Forelimb muscle (tissue), 1 donor: ENCODE measurements around the gene MAPK12. TPM values are rescaled to one million over a fixed set of nuclear protein-coding genes. Genes with fewer than 3 reads are reported as not detected.

Experiments used
- DNase-seq: peaks from one replicate; pipeline ENCODE4 v3.0.0-alpha.2; 2013; ENCODE audit warnings: low read depth
- polyA plus RNA-seq: library from polyadenylated mRNA; unstranded; fragments of 120-200 nt; gene quantifications from one replicate; pipeline ENCODE4 v1.2.1, GENCODE V29; 2013; ENCODE audit not compliant: insufficient read length

Gene MAPK12
- 33.2 TPM for polyA plus RNA-seq

DNA sequence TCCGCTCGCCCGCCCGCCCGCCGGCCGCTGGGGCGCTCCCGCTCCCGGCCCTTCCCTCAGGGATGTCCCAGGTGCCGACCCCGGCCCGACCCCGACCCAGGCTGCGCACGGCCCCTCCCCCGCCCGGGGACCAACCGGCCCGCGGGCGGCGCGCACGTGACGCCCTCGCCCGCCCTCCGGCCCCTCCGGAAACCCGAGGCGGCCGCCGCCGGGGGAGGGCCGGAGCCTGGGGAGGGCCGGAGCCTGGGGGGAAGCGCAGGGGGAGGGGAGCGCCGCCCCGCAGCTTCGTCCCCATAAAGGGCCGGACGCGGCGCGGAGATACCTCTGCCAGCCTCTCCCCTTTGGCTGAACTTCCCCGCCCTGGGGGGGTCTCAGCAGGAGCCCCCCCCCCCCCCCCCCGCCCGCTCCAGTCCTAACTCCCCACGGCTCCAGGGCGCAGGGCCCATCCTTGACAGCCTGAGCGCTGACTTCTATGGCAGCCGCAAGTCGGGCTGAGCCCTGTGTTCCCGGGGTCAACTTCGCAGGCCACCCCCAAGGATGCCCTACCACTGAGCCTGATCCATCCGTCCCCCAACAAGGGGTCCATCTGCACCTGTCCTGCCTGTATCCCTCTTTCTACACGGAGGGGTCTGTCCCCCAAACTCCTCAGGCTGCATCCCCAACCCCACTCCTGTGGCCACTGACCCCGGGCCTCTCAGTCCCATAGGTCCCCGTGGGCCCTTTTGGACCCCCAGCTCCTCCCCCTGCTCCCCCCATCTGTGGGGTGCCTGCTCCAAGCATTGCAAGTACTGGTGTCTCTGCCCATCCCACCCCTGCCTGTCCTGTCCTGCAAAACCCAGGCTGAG lies at the start of gene MAPK12:
Gene MAPK12 (minus strand): TSS at position 69 of the 845 bp plus-strand sequence. CDS start 174 bp downstream, outside the sequence.
- no peak for DNase-seq

DNA sequence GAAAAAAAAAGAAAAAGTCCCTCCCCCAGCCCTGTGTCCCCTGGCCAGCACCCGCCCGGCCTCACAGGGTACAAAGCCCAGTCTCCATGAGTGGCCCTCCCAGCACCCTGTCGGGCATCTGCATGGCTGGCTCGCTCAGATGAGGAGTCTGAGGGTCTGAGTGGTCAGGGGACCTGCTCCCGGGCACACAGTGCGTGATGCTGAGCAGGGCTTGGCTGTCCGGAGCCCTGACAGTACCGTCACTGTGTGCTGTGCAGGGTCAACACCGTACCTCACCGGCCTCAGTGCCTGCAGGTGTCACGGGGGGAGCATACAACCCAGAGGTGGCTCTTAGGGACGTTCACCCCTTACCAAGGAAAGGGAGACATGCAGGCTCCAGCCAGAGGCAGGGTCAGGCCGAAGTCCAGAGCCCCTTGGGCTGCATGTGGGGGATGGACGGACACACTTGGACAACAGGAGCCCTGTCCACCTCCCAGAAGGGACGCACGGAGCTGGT lies 49.5 kb upstream of the MAPK12 start:
- no peak for DNase-seq

DNA sequence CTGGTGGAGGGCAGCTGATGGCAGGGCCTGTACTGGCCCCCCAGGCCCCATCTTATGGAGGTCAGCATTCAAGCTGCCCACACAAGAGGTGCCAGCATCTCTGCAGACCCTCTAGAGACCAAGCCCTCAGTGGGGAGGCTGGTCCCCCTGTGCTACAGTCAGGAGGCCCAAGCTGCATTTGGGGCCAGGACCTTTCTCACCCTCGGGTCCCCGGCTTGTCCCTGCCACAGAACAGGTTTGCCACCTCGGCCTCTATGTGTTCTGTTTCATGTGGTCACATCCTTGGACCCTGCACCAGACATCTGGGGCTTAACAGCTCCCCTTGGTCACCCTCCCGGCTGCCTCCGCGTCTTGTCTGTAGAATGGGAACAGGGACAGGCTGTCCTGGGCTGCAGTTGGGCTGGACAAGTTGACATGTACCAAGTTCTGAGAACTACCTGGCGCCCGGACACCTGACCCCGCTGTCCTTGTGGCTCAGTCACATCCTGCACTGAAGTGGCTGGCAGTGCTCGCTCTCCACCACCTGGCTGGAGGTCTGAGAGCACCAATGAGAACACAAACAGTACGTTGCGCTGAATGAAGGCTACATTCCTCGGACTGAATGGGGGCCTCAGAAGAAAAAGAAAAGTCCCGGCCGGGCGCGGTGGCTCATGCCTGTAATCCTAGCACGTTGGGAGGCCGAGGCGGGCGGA lies 48.7 kb upstream of the MAPK12 start:
- no peak for DNase-seq

DNA sequence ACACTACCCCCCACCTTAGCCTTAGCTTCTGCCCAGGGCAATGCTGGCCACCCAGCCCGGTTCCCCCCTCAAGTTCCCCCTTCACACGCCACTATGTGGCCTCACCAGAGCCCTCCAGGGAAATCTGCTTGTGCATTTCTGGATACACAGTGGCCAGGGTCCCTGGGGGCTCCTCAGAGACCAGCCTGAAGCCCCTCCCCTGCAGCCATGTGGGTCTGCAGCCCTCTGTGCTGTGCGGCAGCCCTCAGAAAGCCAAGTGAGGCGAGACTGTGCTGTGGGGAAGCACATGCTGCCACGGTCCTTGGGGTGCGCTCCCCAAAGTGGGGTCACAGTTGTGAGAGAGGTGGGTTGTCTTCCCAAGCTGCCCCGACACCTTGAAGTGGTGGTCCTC lies 48.1 kb upstream of the MAPK12 start:
- no peak for DNase-seq

DNA sequence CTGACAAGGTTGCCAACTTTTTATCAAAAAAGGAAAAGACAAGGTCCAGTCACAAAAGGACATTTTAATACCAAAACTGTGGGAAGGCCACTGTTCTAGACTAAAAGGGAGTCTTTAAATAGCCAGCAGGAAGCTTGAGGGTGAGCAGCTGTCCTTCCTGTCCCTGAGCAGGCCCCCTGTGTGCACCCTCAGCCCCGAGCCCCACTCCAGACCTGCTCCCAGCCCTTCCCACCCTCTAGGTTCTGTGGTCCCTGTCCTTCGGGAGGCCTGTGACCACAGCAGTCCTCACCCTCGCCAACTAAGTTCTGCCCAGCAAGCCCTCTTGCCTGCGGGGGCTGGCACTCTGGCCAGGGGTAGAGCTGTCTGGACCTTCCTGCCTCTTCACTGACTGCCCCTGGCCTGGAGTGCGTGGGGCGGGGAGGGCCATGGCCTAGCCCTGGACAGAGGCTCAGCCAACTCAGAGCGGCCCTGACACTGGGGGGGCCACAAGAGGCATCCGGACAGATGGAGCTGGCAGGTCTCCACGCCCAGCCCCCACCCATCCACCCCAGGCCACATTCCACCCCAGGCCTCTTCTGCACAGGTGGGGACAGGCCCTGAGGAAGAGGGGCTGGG lies 47.6 kb upstream of the MAPK12 start:
- no peak for DNase-seq

DNA sequence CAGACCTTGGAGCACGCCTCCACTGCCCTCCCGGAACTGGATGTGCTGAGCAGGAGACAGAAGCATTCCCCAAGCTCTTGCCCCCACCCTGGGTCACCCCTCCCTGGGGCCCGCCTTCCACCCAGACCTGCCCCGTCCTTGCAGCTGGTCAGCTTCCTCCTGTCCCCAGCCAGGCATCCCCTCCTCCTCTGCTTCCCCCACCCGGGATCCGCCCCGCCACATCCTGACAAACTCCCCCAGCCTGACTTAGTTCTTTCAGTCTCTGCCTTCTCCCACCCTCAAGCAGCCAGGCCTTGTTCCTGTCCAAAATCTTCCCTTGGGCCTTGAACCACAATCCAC lies 47.1 kb upstream of the MAPK12 start:
- DNase-seq: no peak

DNA sequence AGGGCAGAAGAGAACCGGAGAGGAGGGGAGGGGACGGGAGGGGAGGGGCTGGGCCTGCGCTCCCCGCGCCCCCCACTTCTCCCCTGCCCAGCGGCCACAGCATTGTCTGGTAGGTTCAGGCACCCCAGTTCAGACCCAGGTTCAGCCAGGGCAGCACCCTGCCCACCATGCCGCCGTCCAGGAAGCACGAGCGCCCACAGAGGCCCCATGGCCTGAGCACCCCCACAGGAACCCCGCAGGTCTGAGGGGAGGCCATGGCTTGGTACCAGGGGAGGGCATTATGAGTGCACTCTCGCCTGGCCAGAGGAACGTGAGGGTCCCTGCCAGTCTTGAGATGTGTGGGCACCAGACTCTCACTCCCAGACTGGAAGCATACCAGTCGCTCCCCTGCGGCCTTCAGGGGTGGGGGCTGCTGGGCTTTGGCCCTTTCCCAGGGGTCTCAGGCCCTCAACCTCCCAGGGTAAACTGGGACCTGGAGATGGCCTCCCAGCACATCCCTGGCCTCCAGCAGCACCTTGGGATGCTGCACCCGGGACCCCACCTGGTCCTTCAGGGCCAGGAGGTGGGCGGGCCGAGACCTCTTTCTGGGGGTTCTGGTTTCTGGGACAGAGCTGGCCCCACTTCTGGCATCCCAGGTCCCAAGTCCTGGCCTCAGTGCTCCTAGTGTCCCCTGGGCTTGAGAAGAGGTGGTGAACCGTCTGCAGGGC lies 46.6 kb upstream of the MAPK12 start:
- DNase-seq: no peak

DNA sequence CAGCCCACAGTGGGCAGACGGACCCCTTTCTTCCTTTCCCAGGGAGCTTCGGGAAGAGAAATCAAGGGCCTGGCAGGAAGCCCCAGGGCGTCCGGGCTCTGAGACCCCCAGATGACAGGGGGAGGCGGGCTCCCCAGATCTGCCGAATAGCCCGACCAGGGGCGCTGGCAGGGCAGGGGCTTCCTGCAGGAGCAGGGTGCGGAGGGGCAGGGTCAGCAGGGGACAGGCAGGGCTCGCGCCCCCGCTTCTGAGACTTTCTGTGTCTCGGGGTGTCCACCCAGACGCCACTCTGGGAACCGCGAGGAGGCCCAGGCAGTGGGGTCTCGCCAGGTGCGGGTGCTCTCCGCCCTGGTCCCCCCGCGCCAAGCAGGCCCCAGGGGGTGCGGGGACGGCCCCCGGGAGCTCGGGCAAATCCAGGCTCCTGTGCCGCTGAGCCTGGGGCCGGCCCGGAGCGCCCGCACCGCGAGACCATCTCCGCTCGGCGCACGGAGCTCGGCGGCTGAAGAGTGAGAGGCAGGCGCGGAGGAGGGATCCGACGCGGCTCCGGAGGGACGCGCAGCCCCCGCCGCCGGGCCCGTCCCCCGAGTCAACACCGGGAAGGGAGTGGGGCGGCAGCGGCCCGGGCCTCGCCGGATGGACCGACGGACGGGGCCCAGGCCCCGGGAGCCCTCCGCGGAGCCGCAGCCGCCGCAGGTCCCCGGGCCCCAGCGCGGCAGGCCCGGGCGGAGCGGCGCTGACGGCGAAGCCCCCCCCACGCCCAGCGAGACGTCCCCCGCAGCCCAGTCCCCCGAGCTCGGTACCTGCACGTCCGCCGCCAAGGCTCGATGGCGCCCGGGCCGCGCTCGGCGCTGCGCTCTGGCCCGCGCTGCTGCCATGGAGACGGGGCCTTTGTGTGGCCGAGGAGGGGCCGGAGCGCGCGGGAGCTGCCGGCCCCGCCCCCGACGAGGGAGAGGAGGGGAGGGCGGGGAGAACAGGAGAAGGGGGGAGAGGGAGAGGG lies 45.6 kb upstream of the MAPK12 start, which contains the start of gene PLXNB2:
Gene PLXNB2 (minus strand): TSS at position 894 of the 997 bp plus-strand sequence. CDS start 17,062 bp downstream, outside the sequence.
- peak; percentile 54 for DNase-seq

DNA sequence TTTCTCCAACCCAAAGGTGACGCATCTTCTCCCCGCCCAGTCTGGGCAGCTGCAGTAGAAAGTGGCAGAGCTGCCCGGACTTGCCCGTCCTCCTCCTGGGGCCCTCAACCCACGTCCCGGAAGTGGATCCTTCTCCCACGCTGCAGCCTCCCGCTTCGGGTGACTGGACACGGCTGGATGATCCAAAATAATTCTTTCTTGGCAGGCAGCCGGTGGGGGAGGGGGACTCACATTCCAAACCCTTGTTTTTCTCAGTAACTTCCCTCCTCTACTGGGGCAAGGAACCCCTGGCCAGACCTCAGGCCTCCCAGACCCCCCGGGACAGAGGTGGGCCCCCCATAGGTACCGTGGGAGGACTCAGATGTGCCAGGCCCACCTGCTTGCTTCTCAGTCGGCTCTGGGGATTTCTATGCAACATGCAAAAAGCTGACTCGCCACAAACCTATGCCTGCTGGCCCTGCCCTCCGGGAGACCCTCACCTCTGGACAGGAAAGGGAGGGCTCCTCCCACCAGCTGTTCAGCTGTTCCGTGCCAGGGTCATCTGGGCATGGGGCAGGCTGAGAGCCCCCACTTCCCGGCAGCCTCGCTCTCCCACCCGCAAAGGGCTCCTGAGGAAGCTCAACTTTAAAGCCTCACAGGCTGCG lies 44.6 kb upstream of the MAPK12 start:
- no peak for DNase-seq

DNA sequence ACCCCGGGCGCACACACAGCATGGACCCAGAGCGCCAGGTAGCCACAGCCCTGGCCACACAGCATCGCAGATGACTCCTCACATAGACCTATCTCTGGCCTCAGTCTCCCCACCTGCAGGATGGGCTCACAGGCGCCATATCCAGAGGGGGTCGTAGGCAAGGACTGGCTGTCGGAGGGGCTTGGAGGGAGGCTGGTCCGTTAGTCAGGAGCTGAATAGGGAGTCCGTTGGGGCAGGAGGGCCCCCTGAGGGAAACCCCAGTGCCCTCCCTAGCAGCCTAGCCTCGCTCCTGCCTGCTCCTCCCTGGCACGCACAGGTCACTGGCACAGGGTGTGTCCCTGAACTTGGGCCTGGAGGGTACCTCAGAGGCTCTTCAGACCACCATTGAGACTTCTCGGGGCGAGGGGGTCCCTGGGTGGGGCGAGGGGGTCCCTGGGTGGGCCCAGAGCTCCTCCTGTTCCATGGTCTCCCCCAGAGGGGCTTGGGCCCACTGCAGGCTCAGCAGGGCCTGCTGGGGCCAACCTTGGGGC lies 44.0 kb upstream of the MAPK12 start:
- DNase-seq: no peak

DNA sequence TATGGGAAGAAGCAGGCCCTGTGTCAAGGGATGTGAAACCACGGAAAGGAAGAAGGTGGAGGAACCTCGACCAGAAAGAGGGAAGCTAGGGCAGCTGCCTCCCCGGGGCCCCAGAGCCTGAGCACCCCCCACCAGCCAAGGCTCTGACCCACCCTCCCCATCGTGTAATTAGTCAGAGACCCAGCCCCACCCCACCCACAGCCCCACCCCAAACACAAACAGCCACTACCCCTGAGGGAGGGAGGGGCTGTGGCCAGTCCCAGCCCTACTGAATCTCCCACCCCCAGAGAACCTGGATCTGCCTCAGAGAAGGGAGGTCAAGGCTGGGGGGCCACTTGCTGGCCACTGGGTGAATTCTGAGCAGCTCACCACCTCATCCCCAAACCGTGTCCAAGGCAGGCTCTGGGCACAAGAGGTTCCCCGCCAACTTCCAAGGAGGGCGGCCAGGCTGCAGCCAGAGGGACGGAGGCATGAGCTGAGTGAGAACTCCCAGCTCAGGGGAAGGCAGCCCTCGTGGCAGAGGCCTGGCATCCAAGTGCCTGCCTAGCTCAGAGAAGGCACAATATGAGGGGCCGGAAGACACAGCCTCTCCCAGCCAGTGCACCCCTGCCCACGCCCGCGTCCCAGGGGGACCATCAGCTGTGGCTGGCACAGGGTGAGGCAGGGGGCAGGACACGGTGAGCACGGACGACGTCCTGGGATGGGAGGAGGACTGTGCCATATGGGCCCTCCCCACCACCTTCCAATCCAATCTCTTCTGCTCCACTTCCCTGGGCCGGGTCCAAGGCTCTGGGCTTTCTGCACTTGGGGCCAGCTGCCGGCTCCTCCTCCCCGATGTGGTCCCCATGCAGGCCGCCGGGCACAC lies 43.3 kb upstream of the MAPK12 start:
- no peak for DNase-seq

DNA sequence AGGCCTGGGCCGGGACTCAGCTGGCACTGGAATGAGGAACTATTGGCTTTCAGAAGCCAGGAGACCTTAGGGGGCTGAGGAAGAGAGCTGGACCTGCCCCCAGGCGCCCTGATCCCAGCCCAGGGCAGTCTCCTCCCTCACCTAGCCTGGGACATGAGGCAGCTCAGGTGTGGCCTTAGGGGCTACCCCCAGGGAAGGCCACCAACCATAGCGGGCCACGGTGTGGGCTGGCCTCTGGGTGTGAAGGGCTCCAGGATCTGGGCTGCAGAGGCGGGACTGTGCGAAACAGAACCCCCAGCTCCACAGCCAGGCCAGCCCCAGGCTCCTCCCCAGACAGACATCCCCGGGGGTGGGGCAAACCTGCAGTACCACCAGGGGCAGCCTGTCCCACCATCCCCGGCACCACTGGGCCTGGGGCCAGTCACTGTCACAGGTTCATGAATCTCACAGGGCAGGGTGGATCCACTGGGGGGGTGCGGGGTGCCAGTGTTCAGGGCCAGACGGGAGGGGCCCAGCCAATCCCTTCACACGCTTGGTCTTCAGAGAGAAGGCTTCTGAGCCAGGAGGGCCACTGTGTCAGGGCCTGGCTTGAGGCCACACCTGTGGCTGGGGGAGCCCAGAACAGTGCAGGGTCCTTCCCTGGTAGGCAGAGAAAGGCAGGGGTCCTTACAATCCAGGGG lies 42.5 kb upstream of the MAPK12 start:
- DNase-seq: no peak

DNA sequence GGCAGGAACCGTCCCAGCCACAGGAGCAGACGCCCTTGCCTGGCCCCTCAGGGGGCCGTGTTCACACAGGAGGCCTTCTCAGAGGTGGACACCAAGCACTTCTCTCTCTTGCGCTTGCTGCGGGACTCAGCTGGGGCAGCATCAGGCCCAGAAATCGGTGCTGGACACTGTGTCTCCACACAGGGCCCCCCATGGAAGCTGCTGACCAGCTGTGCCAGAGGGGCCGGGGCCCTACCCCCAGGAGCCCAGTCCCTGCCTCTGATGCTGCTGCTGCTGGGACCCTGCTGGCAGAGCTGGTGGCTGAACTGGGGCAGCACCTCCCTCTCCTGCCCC lies 42.0 kb upstream of the MAPK12 start:
- DNase-seq: no peak

DNA sequence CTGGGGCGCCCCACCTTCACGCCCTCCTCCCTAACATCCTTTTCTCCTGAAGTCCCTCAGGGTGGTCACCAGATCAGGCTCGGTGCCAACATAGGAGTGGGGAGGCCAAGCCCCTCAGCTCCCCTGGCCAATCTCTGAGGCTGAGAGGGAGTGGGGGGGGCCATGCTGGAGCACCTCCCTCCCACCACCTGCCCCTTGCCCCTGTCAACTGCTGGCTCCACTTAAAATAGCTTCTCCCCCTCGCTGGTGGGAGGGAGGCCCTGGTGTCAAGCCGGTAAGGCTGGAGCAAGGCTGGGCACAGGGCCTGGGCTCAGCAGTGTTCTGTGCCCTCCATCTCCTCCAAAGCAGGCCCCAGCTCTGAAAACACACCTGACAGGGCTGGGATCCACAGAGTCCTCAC lies 41.1 kb upstream of the MAPK12 start:
- no peak for DNase-seq

DNA sequence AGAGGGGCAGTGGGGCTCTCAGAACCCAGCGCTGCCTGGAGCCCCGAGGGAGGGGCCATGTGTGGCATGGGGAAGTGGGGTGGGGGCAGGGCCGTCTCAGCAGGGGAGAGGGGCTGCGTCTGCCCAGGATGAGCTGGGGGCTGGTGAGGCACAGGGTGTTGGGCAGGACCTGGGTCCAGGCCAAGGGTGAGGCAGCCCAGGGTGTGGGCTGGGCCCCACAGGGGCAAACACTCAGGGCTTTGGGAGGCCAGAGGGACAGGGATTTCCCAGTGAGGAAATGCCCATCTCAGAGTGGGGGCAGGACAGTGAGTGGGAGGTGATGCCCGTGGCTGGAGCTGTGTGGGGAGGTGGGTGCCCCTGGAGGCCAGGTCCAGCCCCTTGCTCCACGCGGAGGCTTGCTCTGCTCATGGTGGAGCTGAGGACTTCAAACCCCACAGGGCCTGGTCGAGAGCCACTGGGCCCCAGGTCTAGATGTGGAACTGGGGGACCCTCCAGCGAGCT lies 40.6 kb upstream of the MAPK12 start:
- no peak for DNase-seq

DNA sequence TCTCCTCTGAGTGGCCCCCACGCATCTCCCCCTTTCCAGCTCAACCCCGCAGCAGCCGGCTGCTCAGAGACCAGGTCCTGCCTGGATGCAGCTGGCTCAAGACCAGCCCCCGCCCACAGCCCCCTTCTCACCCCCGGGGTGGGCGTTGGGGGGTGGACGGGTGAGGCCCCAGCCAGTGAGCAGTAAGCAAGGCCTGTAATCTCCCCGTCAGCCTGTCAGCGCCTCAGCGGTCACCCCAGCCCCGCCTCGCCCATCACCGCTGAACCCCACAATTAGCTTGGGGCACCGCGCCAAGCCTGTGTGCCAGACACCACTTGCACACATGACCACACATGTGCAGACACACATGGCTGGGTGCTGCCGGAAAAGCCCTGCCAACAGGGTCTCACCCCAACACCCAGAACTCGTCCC lies 40.1 kb upstream of the MAPK12 start:
- DNase-seq: no peak

DNA sequence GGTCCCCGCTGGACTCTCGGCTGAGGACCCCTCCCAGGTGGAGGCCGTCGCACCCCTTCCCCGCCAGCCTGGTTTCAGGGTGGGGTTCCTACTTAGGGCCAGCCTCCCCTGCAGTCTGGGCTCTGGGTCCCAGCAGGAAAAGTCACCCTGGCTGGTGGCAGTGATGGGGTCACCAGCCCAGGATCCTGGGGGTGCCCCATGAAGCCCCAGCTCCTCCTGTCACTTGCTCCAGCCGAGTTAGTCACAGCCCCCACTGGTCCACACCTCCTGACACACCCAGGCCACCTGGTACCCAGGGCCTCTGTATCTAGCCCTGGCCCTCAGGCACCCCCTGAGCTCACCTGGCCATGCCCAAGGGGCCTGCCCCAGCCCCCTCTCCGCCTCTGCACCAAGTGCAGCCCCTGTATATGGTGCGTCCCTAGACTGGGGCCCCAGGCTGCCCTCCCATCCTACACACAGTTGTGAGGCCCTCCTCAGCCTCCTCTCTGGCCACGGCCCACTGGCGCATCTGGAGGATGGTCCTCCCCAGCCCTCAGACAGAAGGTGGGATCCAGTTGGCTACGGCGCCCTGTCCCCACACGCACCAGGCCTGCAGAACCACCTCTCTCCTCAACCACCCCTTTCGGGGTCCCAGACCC lies 39.3 kb upstream of the MAPK12 start:
- no peak for DNase-seq
